HEK293 (cell line): ENCODE data around the gene NFIX.

Experiments used
- CTCF ChIA-PET: fragments of 350-600 bp; formaldehyde crosslinking; extraction: SDS; loops from one replicate; lab custom pipeline; 2021; ENCODE audit warnings: antibody characterized with exemption; lab: Yijun Ruan, JAX
- POLR2A ChIA-PET: fragments of 300-600 bp; formaldehyde crosslinking; extraction: SDS; loops from one replicate; lab custom pipeline; 2020; ENCODE audit warnings: antibody characterized with exemption, inconsistent platforms; lab: Yijun Ruan, JAX
- H3K27ac ChIP-seq: fragments of 200-500 bp; sonication (Bioruptor generic); 2 replicates; pipeline ENCODE4 v1.5.1; 2014; ENCODE audit warnings: low read depth, low read length, control low read depth, inconsistent platforms; ENCODE audit errors: extremely low read depth
- H3K36me3 ChIP-seq, 2 experiments: fragments of 200-500 bp in 1 of 2; sonication (Bioruptor generic) in 1 of 2; 1 replicate in 1 of 2; 2 replicates in 1 of 2; pipeline ENCODE4 v1.5.1; 2014 to 2017; ENCODE audit warnings: inconsistent platforms in 2 of 2, low read length in 2 of 2; ENCODE audit not compliant: control insufficient read depth in 2 of 2, insufficient read depth in 1 of 2
- H3K4me1 ChIP-seq: fragments of 200-500 bp; sonication (Bioruptor generic); 2 replicates; pipeline ENCODE4 v1.5.1; 2014; ENCODE audit warnings: mild to moderate bottlenecking, low read length, inconsistent platforms; ENCODE audit not compliant: control insufficient read depth, insufficient read depth
- H3K4me3 ChIP-seq: 2 replicates; pipeline ENCODE4 v1.5.1; 2011; ENCODE audit warnings: low read depth, mild to moderate bottlenecking, control low read depth, low read length, moderate library complexity
- H3K9me3 ChIP-seq: fragments of 200-500 bp; sonication (Bioruptor generic); 2 replicates; pipeline ENCODE4 v1.5.1; 2014; ENCODE audit warnings: low read depth, low read length, inconsistent platforms; ENCODE audit not compliant: control insufficient read depth, insufficient read depth
- AEBP2 ChIP-seq: fragments of 450-650 bp; formaldehyde crosslinking; IDR thresholded peaks from 2 replicates; pipeline ENCODE4 v1.5.1; 2016; ENCODE audit warnings: missing biosample characterization, missing genetic modification characterization, borderline replicate concordance
- GLIS2 ChIP-seq: fragments of 450-650 bp; formaldehyde crosslinking; IDR thresholded peaks from 2 replicates; pipeline ENCODE4 v1.5.1; 2016; ENCODE audit warnings: missing biosample characterization, missing genetic modification characterization
- KLF1 ChIP-seq: fragments of 450-650 bp; formaldehyde crosslinking; IDR thresholded peaks from 2 replicates; pipeline ENCODE4 v1.5.1; 2016; ENCODE audit warnings: missing biosample characterization, missing genetic modification characterization
- KLF17 ChIP-seq: fragments of 450-650 bp; formaldehyde crosslinking; IDR thresholded peaks from 2 replicates; pipeline ENCODE4 v1.5.1; 2016; ENCODE audit warnings: missing biosample characterization, missing genetic modification characterization
- KLF8 ChIP-seq: fragments of 450-650 bp; formaldehyde crosslinking; IDR thresholded peaks from 2 replicates; pipeline ENCODE4 v1.5.1; 2016; ENCODE audit warnings: missing biosample characterization, missing genetic modification characterization
- SP2 ChIP-seq: fragments of 450-650 bp; formaldehyde crosslinking; IDR thresholded peaks from 2 replicates; pipeline ENCODE4 v1.5.1; 2016; ENCODE audit warnings: missing biosample characterization, missing genetic modification characterization
- YY1 ChIP-seq: fragments of 450-650 bp; formaldehyde crosslinking; IDR thresholded peaks from 2 replicates; pipeline ENCODE4 v1.5.1; 2018; ENCODE audit warnings: missing biosample characterization, missing genetic modification characterization
- ZFP69B ChIP-seq: fragments of 450-650 bp; formaldehyde crosslinking; IDR thresholded peaks from 2 replicates; pipeline ENCODE4 v1.5.1; 2016; ENCODE audit warnings: missing biosample characterization, missing genetic modification characterization
- ZNF560 ChIP-seq: fragments of 450-650 bp; formaldehyde crosslinking; IDR thresholded peaks from 2 replicates; pipeline ENCODE4 v1.5.1; 2017; ENCODE audit warnings: missing biosample characterization, missing genetic modification characterization, borderline replicate concordance
- TF ChIP-seq, protein P1 (sequence below): fragments of 450-650 bp; formaldehyde crosslinking; IDR thresholded peaks from 2 replicates; pipeline ENCODE4 v1.5.1; 2016; ENCODE audit warnings: missing biosample characterization, missing genetic modification characterization
- TF ChIP-seq, protein P2 (sequence below): fragments of 450-650 bp; formaldehyde crosslinking; IDR thresholded peaks from 2 replicates; pipeline ENCODE4 v1.5.1; 2016; ENCODE audit warnings: missing biosample characterization, missing genetic modification characterization, low read depth
- TF ChIP-seq, protein P3 (sequence below): fragments of 450-650 bp; formaldehyde crosslinking; IDR thresholded peaks from 2 replicates; pipeline ENCODE4 v1.5.1; 2016; ENCODE audit warnings: missing biosample characterization, missing genetic modification characterization

The NFIX gene

DNA sequence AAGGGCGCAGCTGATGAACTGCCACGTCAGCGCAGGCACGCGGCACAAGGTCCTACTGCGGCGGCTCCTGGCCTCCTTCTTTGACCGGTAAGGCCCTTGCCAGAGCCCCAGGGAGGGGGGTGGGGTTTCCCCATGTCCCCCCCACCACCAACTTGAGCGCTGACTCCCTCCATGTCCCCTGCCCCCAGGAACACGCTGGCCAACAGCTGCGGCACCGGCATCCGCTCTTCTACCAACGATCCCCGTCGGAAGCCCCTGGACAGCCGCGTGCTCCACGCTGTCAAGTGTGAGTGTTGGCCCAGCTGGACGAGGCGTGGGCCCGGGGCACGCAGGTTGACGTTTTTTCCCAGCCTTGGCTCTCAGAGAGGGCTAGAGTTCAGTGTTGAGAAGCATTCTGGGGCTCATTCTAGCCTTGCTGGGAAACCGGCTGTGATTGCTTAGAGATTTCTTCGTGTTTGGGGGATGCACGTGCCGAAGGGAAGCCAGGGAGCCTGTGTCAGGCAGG is 142.1 kb downstream of the NFIX start:
- TF ChIP-seq ZNF560 (no peak), ZFP69B (tag by site-specific recombination) (0 out of 2 replicates have a peak, but pooled peaks have one; percentile 60)
- TF ChIP-seq, protein P1, sequence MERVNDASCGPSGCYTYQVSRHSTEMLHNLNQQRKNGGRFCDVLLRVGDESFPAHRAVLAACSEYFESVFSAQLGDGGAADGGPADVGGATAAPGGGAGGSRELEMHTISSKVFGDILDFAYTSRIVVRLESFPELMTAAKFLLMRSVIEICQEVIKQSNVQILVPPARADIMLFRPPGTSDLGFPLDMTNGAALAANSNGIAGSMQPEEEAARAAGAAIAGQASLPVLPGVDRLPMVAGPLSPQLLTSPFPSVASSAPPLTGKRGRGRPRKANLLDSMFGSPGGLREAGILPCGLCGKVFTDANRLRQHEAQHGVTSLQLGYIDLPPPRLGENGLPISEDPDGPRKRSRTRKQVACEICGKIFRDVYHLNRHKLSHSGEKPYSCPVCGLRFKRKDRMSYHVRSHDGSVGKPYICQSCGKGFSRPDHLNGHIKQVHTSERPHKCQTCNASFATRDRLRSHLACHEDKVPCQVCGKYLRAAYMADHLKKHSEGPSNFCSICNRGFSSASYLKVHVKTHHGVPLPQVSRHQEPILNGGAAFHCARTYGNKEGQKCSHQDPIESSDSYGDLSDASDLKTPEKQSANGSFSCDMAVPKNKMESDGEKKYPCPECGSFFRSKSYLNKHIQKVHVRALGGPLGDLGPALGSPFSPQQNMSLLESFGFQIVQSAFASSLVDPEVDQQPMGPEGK (tag by site-specific recombination) = 0 out of 2 replicates have a peak, but pooled peaks have one; percentile 16
- Histone ChIP-seq H3K9me3 (no peaks in the 10 kb centered on the region), H3K36me3 (peaks cover 11 to 62% of the 10 kb centered on the region in 2 experiments; a peak in 2 of 3 replicates), H3K4me3 (no peak overlapping the region), H3K27ac (no peak overlapping the region), H3K4me1 (no peaks in the 10 kb centered on the region)
- ChIA-PET CTCF (interaction anchor here (0.6 kb wide), 1 partner anchor 11 kb away, joined by 3 read pairs; no protein-coding TSS in a partner anchor), POLR2A (no interaction called here)

DNA sequence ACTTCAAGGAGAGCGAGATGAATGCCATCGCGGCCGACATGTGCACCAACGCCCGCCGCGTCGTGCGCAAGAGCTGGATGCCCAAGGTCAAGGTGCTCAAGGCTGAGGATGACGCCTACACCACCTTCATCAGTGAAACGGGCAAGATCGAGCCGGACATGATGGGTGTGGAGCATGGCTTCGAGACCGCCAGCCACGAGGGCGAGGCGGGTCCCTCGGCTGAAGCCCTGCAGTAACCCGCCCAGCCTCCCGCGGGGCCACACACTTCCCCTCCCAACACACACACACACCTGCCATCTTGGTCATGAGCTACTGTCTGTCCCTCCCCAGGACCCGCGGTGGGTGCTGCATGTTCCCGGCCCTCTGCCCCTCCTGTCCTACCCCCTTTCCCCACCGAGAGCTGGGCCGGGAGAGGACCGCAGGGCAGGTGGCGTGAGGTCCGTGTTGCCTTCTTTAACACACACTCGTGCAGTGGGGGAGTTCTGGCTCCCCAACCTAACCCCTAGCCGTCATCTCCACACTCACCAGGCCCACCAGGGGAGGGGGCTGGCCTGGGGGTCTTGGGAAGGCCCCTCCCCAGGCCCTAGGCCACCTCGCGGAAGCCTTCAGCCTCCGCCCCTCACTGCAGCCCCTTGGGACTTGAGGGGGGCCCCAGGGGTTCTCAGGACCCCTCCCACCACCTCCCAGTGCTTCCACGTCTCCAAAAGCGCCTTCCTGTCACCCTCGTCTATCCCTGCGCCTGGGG is 143.1 kb downstream of the NFIX start:
- POLR2A ChIA-PET = interaction anchor here (1.0 kb wide), 1 partner anchor 12 kb away, joined by 3 read pairs; the partner anchor contains the start of genes IER2 and STX10
- TF ChIP-seq YY1 (no peak), GLIS2 (tag by site-specific recombination) (peak; percentile 24; the same call in 1 of the 2 replicates), KLF1 (tag by site-specific recombination) (peak; percentile 79), SP2 (tag by site-specific recombination) (0 out of 2 replicates have a peak, but pooled peaks have one; percentile 14), KLF8 (tag by site-specific recombination) (peak; percentile 11; the same call in 1 of the 2 replicates), AEBP2 (tag by site-specific recombination) (no peak), KLF17 (peak; percentile 47; the same call in 1 of the 2 replicates)
- TF ChIP-seq, protein P2, sequence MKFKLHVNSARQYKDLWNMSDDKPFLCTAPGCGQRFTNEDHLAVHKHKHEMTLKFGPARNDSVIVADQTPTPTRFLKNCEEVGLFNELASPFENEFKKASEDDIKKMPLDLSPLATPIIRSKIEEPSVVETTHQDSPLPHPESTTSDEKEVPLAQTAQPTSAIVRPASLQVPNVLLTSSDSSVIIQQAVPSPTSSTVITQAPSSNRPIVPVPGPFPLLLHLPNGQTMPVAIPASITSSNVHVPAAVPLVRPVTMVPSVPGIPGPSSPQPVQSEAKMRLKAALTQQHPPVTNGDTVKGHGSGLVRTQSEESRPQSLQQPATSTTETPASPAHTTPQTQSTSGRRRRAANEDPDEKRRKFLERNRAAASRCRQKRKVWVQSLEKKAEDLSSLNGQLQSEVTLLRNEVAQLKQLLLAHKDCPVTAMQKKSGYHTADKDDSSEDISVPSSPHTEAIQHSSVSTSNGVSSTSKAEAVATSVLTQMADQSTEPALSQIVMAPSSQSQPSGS (tag by site-specific recombination) = no peak
- TF ChIP-seq, protein P1 (tag by site-specific recombination) = 0 out of 2 replicates have a peak, but pooled peaks have one; percentile 16
- TF ChIP-seq, protein P3, sequence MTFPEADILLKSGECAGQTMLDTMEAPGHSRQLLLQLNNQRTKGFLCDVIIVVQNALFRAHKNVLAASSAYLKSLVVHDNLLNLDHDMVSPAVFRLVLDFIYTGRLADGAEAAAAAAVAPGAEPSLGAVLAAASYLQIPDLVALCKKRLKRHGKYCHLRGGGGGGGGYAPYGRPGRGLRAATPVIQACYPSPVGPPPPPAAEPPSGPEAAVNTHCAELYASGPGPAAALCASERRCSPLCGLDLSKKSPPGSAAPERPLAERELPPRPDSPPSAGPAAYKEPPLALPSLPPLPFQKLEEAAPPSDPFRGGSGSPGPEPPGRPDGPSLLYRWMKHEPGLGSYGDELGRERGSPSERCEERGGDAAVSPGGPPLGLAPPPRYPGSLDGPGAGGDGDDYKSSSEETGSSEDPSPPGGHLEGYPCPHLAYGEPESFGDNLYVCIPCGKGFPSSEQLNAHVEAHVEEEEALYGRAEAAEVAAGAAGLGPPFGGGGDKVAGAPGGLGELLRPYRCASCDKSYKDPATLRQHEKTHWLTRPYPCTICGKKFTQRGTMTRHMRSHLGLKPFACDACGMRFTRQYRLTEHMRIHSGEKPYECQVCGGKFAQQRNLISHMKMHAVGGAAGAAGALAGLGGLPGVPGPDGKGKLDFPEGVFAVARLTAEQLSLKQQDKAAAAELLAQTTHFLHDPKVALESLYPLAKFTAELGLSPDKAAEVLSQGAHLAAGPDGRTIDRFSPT (tag by site-specific recombination) = 0 out of 2 replicates have a peak, but pooled peaks have one; percentile 26
- no peaks in the 10 kb centered on the region for H3K9me3 ChIP-seq
- no peaks in the 10 kb centered on the region for H3K4me1 ChIP-seq
- no peak overlapping the region for H3K4me3 ChIP-seq
- peaks cover 11 to 54% of the 10 kb centered on the region in 2 experiments; a peak in 2 of 3 replicates for H3K36me3 ChIP-seq
- no peak overlapping the region for H3K27ac ChIP-seq
- CTCF ChIA-PET = interaction anchor here (0.6 kb wide), 2 partner anchors 10 to 56 kb away, joined by 3 read pairs; no protein-coding TSS in a partner anchor
